Measurements from ENCODE around the gene CEBPB.

- TF ChIP-seq CTCF (conservative IDR thresholded peaks at IDR 0.05 in 1 of 2, IDR thresholded peaks at IDR 0.05 in 1 of 2; ENCODE audit: low read depth in 1 of 2, low read length in 2 of 2) (no peak), EZH2 (IDR thresholded peaks at IDR 0.05; ENCODE audit: low read length, missing control alignments) (no peak)
Observed at GRCh38 chr20:50186987-50187402, 3.6 kb upstream of the CEBPB start.

Measured in fibroblast of lung (primary cell).